ENCODE measurements around the gene ATP8A2.

DNA sequence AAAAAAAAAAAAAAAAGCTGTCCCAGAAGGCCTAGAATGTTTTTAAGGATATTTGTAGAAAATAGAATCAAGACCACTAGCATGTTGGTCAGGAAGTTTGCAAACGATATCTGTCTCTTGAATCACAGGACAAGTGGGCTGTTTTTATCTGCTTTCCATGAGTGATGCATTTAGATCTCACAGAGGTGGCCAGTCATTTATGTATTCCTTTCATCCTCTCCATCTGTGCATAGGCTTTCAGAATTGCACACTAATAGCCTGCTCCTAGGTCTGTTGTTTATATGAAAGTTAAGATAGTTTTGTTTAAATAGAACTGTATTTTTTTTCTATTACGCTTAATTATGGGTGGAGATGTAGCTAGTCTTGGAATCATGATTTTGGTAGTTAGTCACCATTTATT, 390.5 kb downstream of the ATP8A2 start:
- TF ChIP-seq, protein P1, sequence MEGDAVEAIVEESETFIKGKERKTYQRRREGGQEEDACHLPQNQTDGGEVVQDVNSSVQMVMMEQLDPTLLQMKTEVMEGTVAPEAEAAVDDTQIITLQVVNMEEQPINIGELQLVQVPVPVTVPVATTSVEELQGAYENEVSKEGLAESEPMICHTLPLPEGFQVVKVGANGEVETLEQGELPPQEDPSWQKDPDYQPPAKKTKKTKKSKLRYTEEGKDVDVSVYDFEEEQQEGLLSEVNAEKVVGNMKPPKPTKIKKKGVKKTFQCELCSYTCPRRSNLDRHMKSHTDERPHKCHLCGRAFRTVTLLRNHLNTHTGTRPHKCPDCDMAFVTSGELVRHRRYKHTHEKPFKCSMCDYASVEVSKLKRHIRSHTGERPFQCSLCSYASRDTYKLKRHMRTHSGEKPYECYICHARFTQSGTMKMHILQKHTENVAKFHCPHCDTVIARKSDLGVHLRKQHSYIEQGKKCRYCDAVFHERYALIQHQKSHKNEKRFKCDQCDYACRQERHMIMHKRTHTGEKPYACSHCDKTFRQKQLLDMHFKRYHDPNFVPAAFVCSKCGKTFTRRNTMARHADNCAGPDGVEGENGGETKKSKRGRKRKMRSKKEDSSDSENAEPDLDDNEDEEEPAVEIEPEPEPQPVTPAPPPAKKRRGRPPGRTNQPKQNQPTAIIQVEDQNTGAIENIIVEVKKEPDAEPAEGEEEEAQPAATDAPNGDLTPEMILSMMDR (IDR thresholded peaks at IDR 0.05; ENCODE audit: insufficient read depth, low read depth, low read length), result no peak
- no peak for TF ChIP-seq EZH2 (IDR thresholded peaks at IDR 0.05; ENCODE audit: insufficient read depth, low read length)

Measured in astrocyte (in vitro differentiated cells and primary cell).